Memory B cell (primary cell): ENCODE data around the gene SRC.
"Not testable (repeated sequence)": the region's sequence is repeated elsewhere in the genome, so short reads cannot be mapped to it uniquely, and the experiment has no call there.

Source experiments
- ATAC-seq: fragments of 150-1000 bp; cut with Tn5 transposase; 2 replicates; pipeline ENCODE4 v1.10.0; 2021; ENCODE audit warnings: low read depth, mild to moderate bottlenecking, moderate library complexity
- DNase-seq, 2 donors: peaks; one replicate each; pipeline ENCODE4 v3.0.0; 2022; ENCODE audit warnings: low spot score in 2 of 2
- H3K27ac Mint-ChIP-seq: one replicate; pipeline ENCODE4 v1.8.0; 2022; ENCODE audit warnings: mild to moderate bottlenecking, moderate library complexity, mixed read lengths
- H3K27me3 Mint-ChIP-seq: one replicate; pipeline ENCODE4 v1.8.0; 2022; ENCODE audit warnings: mixed read lengths
- H3K36me3 Mint-ChIP-seq: one replicate; pipeline ENCODE4 v1.8.0; 2022; ENCODE audit warnings: mild to moderate bottlenecking, mixed read lengths
- H3K4me1 Mint-ChIP-seq: one replicate; pipeline ENCODE4 v1.8.0; 2022; ENCODE audit warnings: mixed read lengths
- H3K4me3 Mint-ChIP-seq: one replicate; pipeline ENCODE4 v1.8.0; 2022; ENCODE audit warnings: mild to moderate bottlenecking, moderate library complexity, mixed read lengths
- H3K9me3 Mint-ChIP-seq: one replicate; pipeline ENCODE4 v1.8.0; 2022; ENCODE audit warnings: mixed read lengths

SRC gene

GRCh38 chr20:37364013-37364926 lies 18.3 kb downstream of the SRC start:
- Mint-ChIP-seq H3K4me3 (no peak overlapping the region), H3K9me3 (no peaks in the 10 kb centered on the region), H3K36me3 (no peaks in the 10 kb centered on the region), H3K27me3 (no peaks in the 10 kb centered on the region), H3K27ac (peak overlapping the region; percentile 71), H3K4me1 (peaks cover 14% of the 10 kb centered on the region)
- ATAC-seq (no peak), DNase-seq (no peak)

GRCh38 chr20:37364927-37365272 lies 19.0 kb downstream of the SRC start:
- H3K9me3 Mint-ChIP-seq: no peaks in the 10 kb centered on the region
- peak overlapping the region; percentile 71 for H3K27ac Mint-ChIP-seq
- no peaks in the 10 kb centered on the region for H3K27me3 Mint-ChIP-seq
- H3K4me3 Mint-ChIP-seq: no peak overlapping the region
- peaks cover 12% of the 10 kb centered on the region for H3K4me1 Mint-ChIP-seq
- no peak for DNase-seq
- no peaks in the 10 kb centered on the region for H3K36me3 Mint-ChIP-seq
- ATAC-seq: no peak

- H3K36me3 Mint-ChIP-seq: no peaks in the 10 kb centered on the region
- H3K27me3 Mint-ChIP-seq: no peaks in the 10 kb centered on the region
- H3K9me3 Mint-ChIP-seq: no peaks in the 10 kb centered on the region
- H3K27ac Mint-ChIP-seq: peak overlapping the region; percentile 45
- peak overlapping the region; percentile 30 for H3K4me3 Mint-ChIP-seq
- DNase-seq (peak in 1 of 2 donors; percentile 28), ATAC-seq (peak; percentile 96)
- H3K4me1 Mint-ChIP-seq: peaks cover 12% of the 10 kb centered on the region
Measured at GRCh38 chr20:37365760-37366638, 20.1 kb downstream of the SRC start.

GRCh38 chr20:37366743-37367142 lies 20.8 kb downstream of the SRC start:
- peak; percentile 15 for ATAC-seq
- peaks cover 16% of the 10 kb centered on the region for H3K4me1 Mint-ChIP-seq
- H3K4me3 Mint-ChIP-seq: no peak overlapping the region
- DNase-seq: no peak
- peaks cover 2% of the 10 kb centered on the region for H3K36me3 Mint-ChIP-seq
- no peaks in the 10 kb centered on the region for H3K9me3 Mint-ChIP-seq
- no peaks in the 10 kb centered on the region for H3K27me3 Mint-ChIP-seq
- H3K27ac Mint-ChIP-seq: peak overlapping the region; percentile 45

- ATAC-seq: no peak
- DNase-seq: no peak
- Mint-ChIP-seq H3K36me3 (peaks cover 2% of the 10 kb centered on the region), H3K4me3 (no peak overlapping the region), H3K4me1 (peaks cover 21% of the 10 kb centered on the region), H3K27ac (no peak overlapping the region), H3K9me3 (no peaks in the 10 kb centered on the region), H3K27me3 (no peaks in the 10 kb centered on the region)
Measured at GRCh38 chr20:37369846-37370245, 23.9 kb downstream of the SRC start.

GRCh38 chr20:37371845-37372244 lies 25.9 kb downstream of the SRC start:
- not testable (repeated sequence) for DNase-seq, ATAC-seq, H3K27me3 Mint-ChIP-seq, H3K9me3 Mint-ChIP-seq, H3K27ac Mint-ChIP-seq, H3K36me3 Mint-ChIP-seq, H3K4me3 Mint-ChIP-seq
- peaks cover 15% of the 10 kb centered on the region for H3K4me1 Mint-ChIP-seq

- Mint-ChIP-seq H3K9me3 (no peaks in the 10 kb centered on the region), H3K27ac (no peak overlapping the region), H3K36me3 (peaks cover 2% of the 10 kb centered on the region), H3K27me3 (no peaks in the 10 kb centered on the region), H3K4me1 (peaks cover 20% of the 10 kb centered on the region), H3K4me3 (no peak overlapping the region)
- DNase-seq: no peak
- no peak for ATAC-seq
Measured at GRCh38 chr20:37372441-37372840, 26.5 kb downstream of the SRC start.

- Mint-ChIP-seq H3K36me3 (peaks cover 2% of the 10 kb centered on the region), H3K27me3 (no peaks in the 10 kb centered on the region), H3K4me1 (peaks cover 20% of the 10 kb centered on the region), H3K9me3 (no peaks in the 10 kb centered on the region), H3K27ac (no peak overlapping the region), H3K4me3 (no peak overlapping the region)
- no peak for DNase-seq
- no peak for ATAC-seq
Measured at GRCh38 chr20:37373020-37373598, 27.2 kb downstream of the SRC start.

GRCh38 chr20:37375227-37375626 lies 29.3 kb downstream of the SRC start:
- H3K36me3 Mint-ChIP-seq: peaks cover 2% of the 10 kb centered on the region
- DNase-seq (no peak), ATAC-seq (peak; percentile 52)
- H3K27ac Mint-ChIP-seq: no peak overlapping the region
- no peaks in the 10 kb centered on the region for H3K27me3 Mint-ChIP-seq
- H3K4me3 Mint-ChIP-seq: no peak overlapping the region
- no peaks in the 10 kb centered on the region for H3K9me3 Mint-ChIP-seq
- peaks cover 20% of the 10 kb centered on the region for H3K4me1 Mint-ChIP-seq

- no peak for DNase-seq
- Mint-ChIP-seq H3K4me1 (peaks cover 22% of the 10 kb centered on the region), H3K27ac (no peak overlapping the region), H3K9me3 (no peaks in the 10 kb centered on the region), H3K27me3 (no peaks in the 10 kb centered on the region), H3K4me3 (no peak overlapping the region), H3K36me3 (peaks cover under 1% of the 10 kb centered on the region)
- ATAC-seq: no peak
Measured at GRCh38 chr20:37376324-37376723, 30.4 kb downstream of the SRC start.

GRCh38 chr20:37376791-37377190 lies 30.9 kb downstream of the SRC start:
- Mint-ChIP-seq H3K27me3 (no peaks in the 10 kb centered on the region), H3K9me3 (no peaks in the 10 kb centered on the region), H3K36me3 (no peaks in the 10 kb centered on the region), H3K4me1 (peaks cover 20% of the 10 kb centered on the region), H3K27ac (no peak overlapping the region), H3K4me3 (no peak overlapping the region)
- DNase-seq (no peak), ATAC-seq (no peak)

- no peaks in the 10 kb centered on the region for H3K36me3 Mint-ChIP-seq
- no peaks in the 10 kb centered on the region for H3K27me3 Mint-ChIP-seq
- ATAC-seq (no peak), DNase-seq (no peak)
- no peak overlapping the region for H3K4me3 Mint-ChIP-seq
- H3K27ac Mint-ChIP-seq: no peak overlapping the region
- no peaks in the 10 kb centered on the region for H3K9me3 Mint-ChIP-seq
- peaks cover 19% of the 10 kb centered on the region for H3K4me1 Mint-ChIP-seq
Measured at GRCh38 chr20:37377346-37378081, 31.6 kb downstream of the SRC start.

GRCh38 chr20:37378420-37378784 lies 32.5 kb downstream of the SRC start:
- DNase-seq (no peak), ATAC-seq (no peak)
- Mint-ChIP-seq H3K27ac (no peak overlapping the region), H3K27me3 (no peaks in the 10 kb centered on the region), H3K4me1 (peaks cover 24% of the 10 kb centered on the region), H3K4me3 (no peak overlapping the region), H3K36me3 (no peaks in the 10 kb centered on the region), H3K9me3 (no peaks in the 10 kb centered on the region)
